HEK293T (cell line): Measurements from ENCODE around the gene FGFR3.

ENCODE experiments used
- CTCF ChIA-PET: fragments of 350-600 bp; formaldehyde crosslinking; extraction: SDS; loops from one replicate; lab custom pipeline; 2021; ENCODE audit warnings: antibody characterized with exemption, inconsistent platforms; lab: Yijun Ruan, JAX
- POLR2A ChIA-PET: fragments of 350-600 bp; formaldehyde crosslinking; extraction: SDS; loops from one replicate; lab custom pipeline; 2020; ENCODE audit warnings: antibody characterized with exemption, inconsistent platforms; lab: Yijun Ruan, JAX
- DNase-seq: peaks from one replicate; pipeline ENCODE4 v3.0.0; 2012; ENCODE audit warnings: mixed read lengths; ENCODE audit errors: extremely low spot score
- ARNT ChIP-seq: fragments of 450-650 bp; IDR thresholded peaks from 2 replicates; pipeline ENCODE4 v1.6.1; 2017; ENCODE audit warnings: mild to moderate bottlenecking
- BHLHE40 ChIP-seq: fragments of 450-650 bp; IDR thresholded peaks from 2 replicates; pipeline ENCODE4 v1.6.1; 2016; ENCODE audit warnings: mild to moderate bottlenecking, moderate library complexity, borderline replicate concordance
- CTBP1 ChIP-seq: fragments of 450-650 bp; IDR thresholded peaks from 2 replicates; pipeline ENCODE4 v1.6.1; 2016; ENCODE audit warnings: borderline replicate concordance
- ELF4 ChIP-seq: fragments of 450-650 bp; IDR thresholded peaks from 2 replicates; pipeline ENCODE4 v1.6.1; 2017; ENCODE audit warnings: antibody characterized with exemption
- FOXA1 ChIP-seq: fragments of 450-650 bp; IDR thresholded peaks from 2 replicates; pipeline ENCODE4 v1.6.1; 2016; ENCODE audit warnings: mild to moderate bottlenecking
- FOXK2 ChIP-seq: fragments of 450-650 bp; IDR thresholded peaks from 2 replicates; pipeline ENCODE4 v1.6.1; 2016; ENCODE audit warnings: mild to moderate bottlenecking
- FOXM1 ChIP-seq: fragments of 450-650 bp; IDR thresholded peaks from 2 replicates; pipeline ENCODE4 v1.6.1; 2017; ENCODE audit warnings: mild to moderate bottlenecking, borderline replicate concordance
- HDGF ChIP-seq: fragments of 450-650 bp; IDR thresholded peaks from 2 replicates; pipeline ENCODE4 v1.6.1; 2017; ENCODE audit warnings: antibody characterized with exemption, borderline replicate concordance
- L3MBTL2 ChIP-seq: fragments of 450-650 bp; conservative IDR thresholded peaks from 2 replicates; pipeline ENCODE4 v1.6.1; 2016; ENCODE audit warnings: mild to moderate bottlenecking
- LEF1 ChIP-seq: fragments of 450-650 bp; IDR thresholded peaks from 2 replicates; pipeline ENCODE4 v1.6.1; 2017; ENCODE audit warnings: mild to moderate bottlenecking, borderline replicate concordance
- NFRKB ChIP-seq: fragments of 450-650 bp; IDR thresholded peaks from 2 replicates; pipeline ENCODE4 v1.6.1; 2016; ENCODE audit warnings: mild to moderate bottlenecking, moderate library complexity
- PKNOX1 ChIP-seq: fragments of 450-650 bp; IDR thresholded peaks from 2 replicates; pipeline ENCODE4 v1.6.1; 2016
- SP1 ChIP-seq: fragments of 450-650 bp; IDR thresholded peaks from 2 replicates; pipeline ENCODE4 v1.6.1; 2017
- SUZ12 ChIP-seq: fragments of 450-650 bp; IDR thresholded peaks from 2 replicates; pipeline ENCODE4 v1.6.1; 2016; ENCODE audit warnings: mild to moderate bottlenecking
- TARDBP ChIP-seq: fragments of 450-650 bp; IDR thresholded peaks from 2 replicates; pipeline ENCODE4 v1.6.1; 2016
- ZNF384 ChIP-seq: fragments of 450-650 bp; IDR thresholded peaks from 2 replicates; pipeline ENCODE4 v1.6.1; 2016

Gene FGFR3

GRCh38 chr4:1795299-1796195 lies 2.5 kb downstream of the FGFR3 start:
- ChIA-PET CTCF (interaction anchor here (0.6 to 1.6 kb wide), 3 partner anchors 47 to 133 kb away, joined by 3 to 6 read pairs (median 4); no protein-coding TSS in a partner anchor), POLR2A (no interaction called here)
- DNase-seq = peak; percentile 64
- TF ChIP-seq BHLHE40 (no peak), PKNOX1 (no peak), FOXK2 (no peak), ELF4 (no peak), TARDBP (no peak), SP1 (no peak), HDGF (no peak), NFRKB (no peak), ARNT (no peak), LEF1 (no peak), FOXA1 (no peak), FOXM1 (no peak), ZNF384 (no peak), L3MBTL2 (no peak), CTBP1 (no peak)

GRCh38 chr4:1796486-1797204 lies 3.6 kb downstream of the FGFR3 start:
- DNase-seq = no peak
- TF ChIP-seq LEF1 = no peak
- POLR2A ChIA-PET = no interaction called here
- CTCF ChIA-PET = interaction anchor here (0.9 kb wide), 1 partner anchor 50 kb away, joined by 3 read pairs; no protein-coding TSS in a partner anchor

- TF ChIP-seq SP1 = no peak
- TF ChIP-seq TARDBP = no peak
- TF ChIP-seq FOXA1 = no peak
- TF ChIP-seq ELF4 = no peak
- no peak for TF ChIP-seq L3MBTL2
- no peak for TF ChIP-seq FOXK2
- TF ChIP-seq FOXM1 = no peak
- no peak for TF ChIP-seq ZNF384
- TF ChIP-seq CTBP1 = no peak
- no peak for TF ChIP-seq SUZ12
- no peak for TF ChIP-seq PKNOX1
- TF ChIP-seq HDGF = no peak
- no peak for TF ChIP-seq ARNT
- TF ChIP-seq LEF1 = no peak
- no peak for TF ChIP-seq BHLHE40
- no peak for TF ChIP-seq NFRKB
- DNase-seq = no peak
- ChIA-PET POLR2A (no interaction called here), CTCF (interaction anchor here (1.4 to 2.3 kb wide), 2 partner anchors 13 to 49 kb away, joined by 4 to 7 read pairs; no protein-coding TSS in a partner anchor)
Measured at GRCh38 chr4:1797298-1797860, 4.3 kb downstream of the FGFR3 start.

- ChIA-PET POLR2A (interaction anchor here (1.4 kb wide), 1 partner anchor 15 kb away, joined by 3 read pairs; no protein-coding TSS in a partner anchor), CTCF (interaction anchor here (1.4 to 2.3 kb wide), 2 partner anchors 12 to 50 kb away, joined by 4 to 7 read pairs; no protein-coding TSS in a partner anchor)
- TF ChIP-seq ELF4 = no peak
- DNase-seq = no peak
Measured at GRCh38 chr4:1797861-1798579, 4.9 kb downstream of the FGFR3 start.

- ChIA-PET CTCF (interaction anchor here (1.4 to 2.3 kb wide), 2 partner anchors 11 to 51 kb away, joined by 4 to 7 read pairs; no protein-coding TSS in a partner anchor), POLR2A (interaction anchor here (1.4 kb wide), 1 partner anchor 14 kb away, joined by 3 read pairs; no protein-coding TSS in a partner anchor)
- DNase-seq = no peak
- TF ChIP-seq SP1 = no peak
- no peak for TF ChIP-seq LEF1
- TF ChIP-seq FOXM1 = no peak
- no peak for TF ChIP-seq FOXA1
- no peak for TF ChIP-seq CTBP1
- no peak for TF ChIP-seq BHLHE40
- TF ChIP-seq SUZ12 = no peak
- TF ChIP-seq ELF4 = no peak
- no peak for TF ChIP-seq FOXK2
- no peak for TF ChIP-seq PKNOX1
- no peak for TF ChIP-seq ARNT
- no peak for TF ChIP-seq ZNF384
- TF ChIP-seq HDGF = no peak
- TF ChIP-seq L3MBTL2 = no peak
- TF ChIP-seq NFRKB = no peak
- TF ChIP-seq TARDBP = no peak
Measured at GRCh38 chr4:1798580-1799386, 5.7 kb downstream of the FGFR3 start.
